GM21717 (cell line): Measurements from ENCODE around the gene BNIP1.

Experiments used
- ATAC-seq: cut with Tn5 transposase; IDR thresholded peaks from one replicate; pipeline ENCODE4 v1.9.1; 2021; ENCODE audit warnings: mild to moderate bottlenecking, moderate library complexity; ENCODE audit not compliant: unreplicated experiment

The BNIP1 gene

GRCh38 chr5:173210877-173211276, 66.5 kb downstream of the BNIP1 start:
- ATAC-seq: no peak

GRCh38 chr5:173211284-173211683, 67.0 kb downstream of the BNIP1 start:
- ATAC-seq: no peak

- no peak for ATAC-seq
These were observed 69.1 kb downstream of the BNIP1 start for GRCh38 chr5:173213236-173213933.
